CD4-positive, alpha-beta T cell treated with Interleukin-17A for 1 hour (primary cell): ENCODE data around the gene OGFR.
A peak's percentile ranks its signal among the peaks of the same experiment; 100 is the strongest.

Experiments used
- DNase-seq: peaks from one replicate; pipeline ENCODE4 v3.0.0-alpha.2; 2020

Gene OGFR

DNA sequence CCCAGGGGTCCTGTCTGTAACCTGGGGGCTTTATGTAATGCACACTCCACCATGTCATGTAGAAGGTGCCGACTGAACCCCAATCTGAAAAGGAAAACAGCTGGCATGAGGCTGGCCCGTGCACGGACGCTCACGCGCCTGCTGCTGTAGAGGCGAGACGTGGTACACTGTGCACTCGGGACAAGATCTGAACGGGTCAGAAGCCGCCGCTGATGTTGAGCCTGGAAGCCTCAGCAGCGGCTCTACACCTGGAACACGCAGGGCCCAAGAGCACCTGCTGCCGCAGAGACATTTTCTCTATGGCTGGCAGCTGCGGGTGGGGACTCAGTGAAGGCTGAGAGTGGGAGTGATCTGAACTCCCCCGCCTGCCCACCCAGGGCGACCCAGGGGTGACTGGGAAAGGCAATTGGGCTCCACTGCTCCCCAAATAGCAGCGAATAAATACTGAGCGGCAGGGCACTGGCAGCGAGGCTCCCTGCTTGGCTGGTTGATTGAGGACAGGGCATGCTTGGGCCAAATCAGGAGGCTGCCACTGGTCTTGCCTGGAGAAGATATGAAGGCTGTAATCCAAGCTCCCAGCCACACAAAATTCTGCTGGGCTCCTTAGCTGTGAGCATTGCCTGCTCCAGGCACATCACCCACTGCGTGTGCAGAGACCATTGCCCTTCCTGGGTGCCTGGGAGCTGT, 2.5 kb upstream of the OGFR start:
- DNase-seq, result no peak

DNA sequence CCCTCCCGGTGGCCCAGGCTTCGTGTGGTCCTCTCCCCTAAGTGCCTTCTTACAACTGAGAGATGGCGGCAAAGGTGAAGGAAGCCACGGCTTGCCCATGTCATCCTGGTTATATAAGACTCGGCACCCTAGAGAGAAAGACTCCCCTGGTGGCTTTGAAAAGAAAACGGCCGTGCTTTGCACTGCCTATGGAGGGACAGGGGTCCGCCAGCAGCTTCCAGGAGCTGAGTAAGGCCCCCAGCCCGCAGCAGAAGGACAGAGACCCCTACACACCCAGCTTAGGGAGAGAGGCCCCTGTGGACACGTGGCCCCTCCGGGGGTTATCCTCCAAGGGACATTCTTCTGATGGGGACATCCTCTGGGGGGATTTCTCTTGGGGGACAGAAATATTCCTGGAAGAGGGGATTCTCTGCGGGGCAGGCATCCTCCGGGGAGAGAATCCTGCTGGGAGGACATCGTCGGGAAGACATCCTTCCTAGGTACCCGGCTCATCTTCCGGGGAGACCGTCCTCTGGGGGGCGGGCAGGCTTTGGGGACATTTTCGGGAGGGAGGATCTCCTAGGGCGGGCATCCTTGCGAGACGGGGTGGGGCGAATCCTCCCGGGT, 511 bp upstream of the OGFR start:
- DNase-seq, result peak; percentile 32

DNA sequence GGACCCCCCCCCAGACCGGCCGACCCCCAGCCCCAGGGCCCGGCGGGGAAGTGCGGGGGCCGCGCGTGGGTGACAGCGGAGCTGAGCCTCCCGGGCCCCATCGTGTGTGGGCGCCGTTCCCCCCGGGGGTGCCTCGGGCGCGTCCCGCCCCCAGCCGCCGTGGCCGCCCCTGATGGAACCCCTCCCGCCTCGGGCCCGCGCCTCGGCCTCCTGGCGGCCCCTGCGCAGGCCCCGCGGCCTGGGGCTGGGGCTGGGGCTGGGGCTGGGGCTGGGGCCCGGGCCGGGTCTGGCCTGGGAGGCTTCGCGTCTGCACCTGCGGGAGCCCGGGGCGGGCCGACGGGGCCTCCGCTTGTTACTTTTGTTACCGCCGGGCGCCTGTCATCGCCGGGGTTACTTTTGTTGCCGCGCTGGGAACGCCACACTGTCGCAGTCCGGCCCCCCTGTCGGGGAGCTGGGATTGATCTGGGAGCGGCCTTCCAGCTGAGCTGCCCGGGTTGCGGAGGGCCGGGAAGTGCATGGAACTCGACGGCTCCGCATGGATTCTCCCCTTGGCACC, 598 bp downstream of the OGFR start:
- DNase-seq, result no peak

DNA sequence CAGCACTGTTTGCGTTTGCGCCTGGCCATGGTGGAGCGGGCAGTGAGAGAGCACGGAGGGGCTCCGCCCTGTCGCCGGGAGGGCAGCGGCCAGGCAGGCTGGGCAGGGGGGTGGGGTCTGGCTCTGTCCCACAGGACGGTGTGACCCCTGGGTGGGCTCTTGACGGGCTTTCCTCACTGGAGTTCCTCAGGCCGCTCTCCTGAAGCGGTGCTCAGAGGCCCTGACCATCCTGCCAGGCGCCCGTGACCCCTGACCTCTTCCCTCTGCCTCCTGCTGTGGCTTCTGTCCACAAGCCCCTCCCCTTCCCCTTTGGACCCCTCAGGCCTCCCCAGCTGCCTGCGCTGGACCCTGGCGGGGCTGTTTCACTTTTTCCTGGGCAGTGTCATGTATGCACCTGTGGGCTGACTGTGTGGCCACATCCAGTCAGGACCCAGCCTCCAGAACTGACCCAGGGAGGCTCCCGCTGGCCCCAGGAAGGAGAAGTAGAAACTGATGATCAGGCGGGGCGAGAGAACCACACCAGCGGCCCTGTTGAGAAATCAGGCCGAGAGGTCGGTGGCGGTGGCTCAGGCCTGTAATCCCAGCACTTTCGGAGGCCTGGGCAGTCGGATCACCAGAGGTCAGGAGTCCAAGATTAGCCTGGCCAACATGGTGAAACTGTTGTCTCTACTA, 1.2 kb downstream of the OGFR start:
- DNase-seq, result no peak

DNA sequence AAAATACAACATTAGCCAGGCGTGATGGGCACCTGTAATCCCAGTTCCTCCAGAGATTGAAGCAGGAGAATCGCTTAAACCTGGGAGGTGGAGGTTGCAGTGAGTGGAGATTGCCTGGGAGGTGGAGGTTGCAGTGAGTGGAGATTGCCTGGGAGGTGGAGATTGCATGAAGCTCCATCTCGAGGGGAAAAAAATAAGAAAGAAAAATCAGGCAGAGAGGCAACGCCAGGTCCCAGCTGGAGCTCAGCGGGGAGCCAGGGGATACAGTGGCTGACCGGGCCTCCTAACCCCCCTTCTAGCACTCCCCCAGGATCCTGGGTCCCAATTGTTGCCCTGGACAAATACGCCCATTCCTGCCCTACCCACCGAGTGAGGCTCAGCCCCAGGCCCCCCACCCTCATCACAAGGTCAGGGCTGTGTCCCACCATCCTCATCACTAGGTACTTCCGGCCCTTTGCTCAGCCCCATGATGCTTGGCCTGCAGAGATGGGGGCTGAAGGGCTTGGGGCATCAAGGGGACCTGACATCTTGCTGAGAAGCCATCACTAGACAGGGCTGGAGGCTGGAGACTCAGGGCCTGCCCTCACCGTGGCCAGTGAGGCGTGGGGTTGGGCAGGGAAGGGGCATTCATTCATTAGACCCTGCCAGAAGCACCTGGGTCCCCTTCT, 1.9 kb downstream of the OGFR start:
- DNase-seq, result no peak

DNA sequence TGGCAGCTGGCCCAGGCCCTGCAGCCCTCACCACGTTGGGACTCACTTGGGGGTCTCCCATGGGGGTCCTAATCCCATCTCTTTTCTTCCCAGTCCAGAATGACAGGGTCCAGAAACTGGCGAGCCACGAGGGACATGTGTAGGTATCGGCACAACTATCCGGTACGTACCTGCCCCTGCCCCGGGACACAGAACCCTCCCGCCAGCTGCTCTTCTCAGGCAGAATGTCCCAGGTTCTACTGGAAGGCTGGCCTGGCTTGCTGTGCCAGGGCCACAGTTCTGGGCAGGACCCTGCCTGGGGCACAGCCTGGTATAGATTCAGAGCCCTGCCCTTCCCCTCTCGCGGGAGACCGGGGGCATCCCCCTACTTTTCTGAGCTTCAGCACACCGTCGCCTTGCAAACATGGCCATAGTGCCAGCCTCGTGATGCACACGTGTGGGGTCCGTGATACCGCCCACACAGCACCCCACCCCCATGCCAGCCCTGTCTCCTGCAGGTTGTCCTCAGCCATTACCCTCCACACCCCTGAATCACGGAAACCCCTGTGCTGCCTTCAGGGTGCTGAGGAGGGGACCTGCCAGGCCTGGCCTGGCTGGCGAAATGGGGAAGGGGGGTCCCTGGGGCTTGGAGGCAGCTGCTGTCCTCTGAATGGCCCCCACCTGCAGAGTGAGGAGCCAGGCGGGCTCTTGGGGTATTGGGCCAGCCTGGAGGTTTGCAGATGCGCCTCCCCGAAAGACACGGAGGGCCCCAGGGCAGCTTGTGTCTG, 3.0 kb downstream of the OGFR start:
- DNase-seq, result no peak

DNA sequence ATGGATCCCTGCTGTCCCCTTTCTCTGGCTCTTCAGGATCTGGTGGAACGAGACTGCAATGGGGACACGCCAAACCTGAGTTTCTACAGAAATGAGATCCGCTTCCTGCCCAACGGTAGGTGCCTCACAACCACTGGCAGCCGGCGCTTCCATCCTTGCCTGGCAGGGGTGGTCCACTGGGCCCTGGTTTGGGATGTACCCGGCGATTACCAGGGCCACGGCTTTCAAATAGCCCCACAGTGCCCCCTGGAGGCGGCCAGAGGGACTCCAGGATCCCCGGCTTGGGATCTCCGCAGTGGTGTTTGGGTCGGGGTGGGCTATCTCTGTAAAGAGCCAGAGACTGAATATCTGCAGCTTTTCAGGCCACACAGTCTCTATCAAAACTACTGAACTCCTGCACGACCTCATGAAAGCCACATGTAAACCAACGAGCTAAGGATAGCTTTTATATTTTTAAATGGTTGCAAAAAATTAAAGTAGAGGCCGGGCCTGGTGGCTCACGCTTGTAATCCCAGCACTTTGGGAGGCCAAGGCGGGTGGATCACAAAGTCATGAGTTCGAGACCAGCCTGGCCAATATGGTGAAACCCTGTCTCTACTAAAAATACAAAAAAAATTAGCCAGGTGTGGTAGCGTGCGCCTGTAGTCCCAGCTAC, 3.7 kb downstream of the OGFR start:
- peak; percentile 78 for DNase-seq

DNA sequence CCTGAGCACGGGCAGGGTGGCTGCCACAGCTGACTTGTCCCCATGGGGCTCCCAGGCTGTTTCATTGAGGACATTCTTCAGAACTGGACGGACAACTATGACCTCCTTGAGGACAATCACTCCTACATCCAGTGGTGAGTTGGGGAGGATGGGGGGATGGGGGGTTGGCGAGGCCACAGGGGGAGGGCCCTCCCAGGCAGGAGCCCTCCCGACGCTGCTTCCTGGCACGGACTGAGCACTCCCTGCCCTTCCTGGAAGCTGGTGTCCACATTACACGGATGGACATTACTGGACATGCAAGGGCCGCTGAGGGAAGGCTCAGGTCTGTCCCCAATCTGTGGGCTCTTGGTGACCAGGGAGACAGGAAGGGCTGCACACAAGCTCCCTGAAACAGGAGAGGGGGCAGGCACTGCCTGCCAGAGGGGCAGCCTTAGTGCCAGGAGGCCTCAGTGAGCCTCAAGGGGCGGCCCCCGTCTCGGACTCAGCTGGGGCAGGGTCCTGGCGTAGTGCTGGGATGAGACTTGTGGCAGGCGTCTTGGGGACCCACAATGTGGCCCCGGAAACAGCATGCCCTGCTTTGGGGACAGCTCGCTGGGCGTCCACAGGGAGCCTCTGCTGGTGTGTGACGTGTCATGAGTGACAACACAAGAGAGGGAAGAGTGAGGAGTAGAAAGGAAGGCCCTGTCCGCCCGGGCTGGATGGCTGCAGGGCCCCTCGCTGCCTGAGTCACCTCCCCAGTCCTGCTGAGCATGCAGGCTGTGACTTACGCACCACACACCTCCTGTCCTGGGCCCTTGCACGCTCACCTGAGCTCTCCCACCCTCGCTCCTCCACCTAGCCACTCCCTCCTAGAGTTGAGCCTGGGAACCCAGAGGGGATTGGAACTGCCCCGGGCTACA, 5.1 kb downstream of the OGFR start:
- no peak for DNase-seq

DNA sequence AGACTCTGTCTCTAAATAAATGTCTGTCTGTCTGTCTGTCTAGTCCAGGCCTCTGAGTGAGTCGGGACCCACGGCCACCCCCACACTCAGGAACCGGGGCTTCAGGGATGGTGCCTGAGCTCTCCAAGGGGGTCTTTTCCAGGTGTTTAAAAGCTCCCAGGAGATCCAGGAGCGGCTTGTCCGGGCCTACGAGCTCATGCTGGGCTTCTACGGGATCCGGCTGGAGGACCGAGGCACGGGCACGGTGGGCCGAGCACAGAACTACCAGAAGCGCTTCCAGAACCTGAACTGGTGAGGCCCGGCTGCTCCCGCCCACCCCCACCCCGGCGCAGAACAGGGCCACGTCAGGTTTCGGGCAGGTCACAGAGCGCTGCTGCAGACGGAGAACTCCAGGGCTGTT, 6.7 kb downstream of the OGFR start:
- no peak for DNase-seq

DNA sequence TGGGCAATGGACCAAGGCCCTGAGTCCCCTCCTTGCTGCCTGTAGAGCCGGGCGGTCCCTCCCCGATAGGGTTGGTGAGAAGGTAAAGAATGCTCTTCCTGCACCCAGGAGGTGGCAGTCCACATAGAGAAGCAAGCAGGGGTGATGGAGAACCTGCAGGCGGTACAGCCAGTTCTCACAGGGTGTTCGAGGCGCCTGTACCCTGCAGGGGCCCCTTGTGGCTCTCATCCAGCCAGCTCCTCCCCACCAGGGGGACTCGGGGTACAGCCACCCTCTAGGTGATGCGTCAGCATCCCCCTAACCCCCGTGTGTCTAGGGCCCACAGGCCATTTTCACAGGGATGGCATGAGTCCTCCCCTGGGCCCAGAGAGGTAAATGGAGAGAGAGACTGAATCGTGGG, 7.1 kb downstream of the OGFR start:
- DNase-seq, result no peak

DNA sequence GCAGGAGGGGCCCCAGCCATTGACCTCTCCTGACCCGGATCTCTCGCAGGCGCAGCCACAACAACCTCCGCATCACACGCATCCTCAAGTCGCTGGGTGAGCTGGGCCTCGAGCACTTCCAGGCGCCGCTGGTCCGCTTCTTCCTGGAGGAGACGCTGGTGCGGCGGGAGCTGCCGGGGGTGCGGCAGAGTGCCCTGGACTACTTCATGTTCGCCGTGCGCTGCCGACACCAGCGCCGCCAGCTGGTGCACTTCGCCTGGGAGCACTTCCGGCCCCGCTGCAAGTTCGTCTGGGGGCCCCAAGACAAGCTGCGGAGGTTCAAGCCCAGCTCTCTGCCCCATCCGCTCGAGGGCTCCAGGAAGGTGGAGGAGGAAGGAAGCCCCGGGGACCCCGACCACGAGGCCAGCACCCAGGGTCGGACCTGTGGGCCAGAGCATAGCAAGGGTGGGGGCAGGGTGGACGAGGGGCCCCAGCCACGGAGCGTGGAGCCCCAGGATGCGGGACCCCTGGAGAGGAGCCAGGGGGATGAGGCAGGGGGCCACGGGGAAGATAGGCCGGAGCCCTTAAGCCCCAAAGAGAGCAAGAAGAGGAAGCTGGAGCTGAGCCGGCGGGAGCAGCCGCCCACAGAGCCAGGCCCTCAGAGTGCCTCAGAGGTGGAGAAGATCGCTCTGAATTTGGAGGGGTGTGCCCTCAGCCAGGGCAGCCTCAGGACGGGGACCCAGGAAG, 7.7 kb downstream of the OGFR start:
- DNase-seq, result no peak

DNA sequence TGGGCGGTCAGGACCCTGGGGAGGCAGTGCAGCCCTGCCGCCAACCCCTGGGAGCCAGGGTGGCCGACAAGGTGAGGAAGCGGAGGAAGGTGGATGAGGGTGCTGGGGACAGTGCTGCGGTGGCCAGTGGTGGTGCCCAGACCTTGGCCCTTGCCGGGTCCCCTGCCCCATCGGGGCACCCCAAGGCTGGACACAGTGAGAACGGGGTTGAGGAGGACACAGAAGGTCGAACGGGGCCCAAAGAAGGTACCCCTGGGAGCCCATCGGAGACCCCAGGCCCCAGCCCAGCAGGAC, 8.2 kb downstream of the OGFR start:
- no peak for DNase-seq

DNA sequence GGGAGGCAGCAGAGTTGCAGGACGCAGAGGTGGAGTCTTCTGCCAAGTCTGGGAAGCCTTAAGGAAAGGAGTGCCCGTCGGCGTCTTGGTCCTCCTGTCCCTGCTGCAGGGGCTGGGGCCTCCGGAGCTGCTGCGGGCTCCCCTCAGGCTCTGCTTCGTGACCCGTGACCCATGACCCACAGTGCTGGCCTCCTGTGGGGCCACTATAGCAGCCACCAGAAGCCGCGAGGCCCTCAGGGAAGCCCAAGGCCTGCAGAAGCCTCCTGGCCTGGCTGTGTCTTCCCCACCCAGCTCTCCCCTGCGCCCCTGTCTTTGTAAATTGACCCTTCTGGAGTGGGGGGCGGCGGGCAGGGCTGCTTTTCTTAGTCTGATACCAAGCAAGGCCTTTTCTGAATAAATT, 9.0 kb downstream of the OGFR start:
- DNase-seq, result no peak

DNA sequence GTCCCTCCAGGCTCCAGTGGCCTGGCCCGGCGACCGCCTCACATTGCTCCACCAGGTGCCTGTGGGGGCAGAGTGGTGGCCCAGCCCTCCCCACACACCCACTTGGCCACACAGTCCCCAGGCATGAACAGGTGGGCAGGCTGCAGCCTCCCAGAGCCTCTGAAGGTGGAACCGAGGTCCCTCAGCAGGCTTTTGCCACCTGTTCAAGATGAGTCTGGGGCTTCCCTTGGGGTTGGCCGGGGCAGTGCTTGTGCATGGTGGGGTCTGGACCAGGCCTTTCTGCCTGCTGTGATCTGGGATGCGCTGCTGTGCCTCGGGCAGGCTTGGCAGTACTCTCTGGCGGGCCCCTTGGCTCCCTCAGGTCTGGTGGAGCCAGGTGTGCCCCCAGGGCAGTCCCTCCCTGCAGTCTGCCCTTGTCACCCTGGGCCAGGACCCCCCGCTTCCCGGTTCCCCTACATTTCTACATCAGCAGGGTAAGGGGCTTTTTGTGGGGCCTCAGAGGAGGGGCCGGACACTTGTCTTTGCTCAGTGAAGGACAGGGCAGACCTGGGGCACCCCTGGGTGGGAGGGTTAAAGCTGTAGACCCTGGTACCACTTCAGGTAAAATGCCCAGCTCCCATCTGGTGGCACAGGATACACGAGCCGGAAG, 9.5 kb downstream of the OGFR start:
- DNase-seq, result no peak

DNA sequence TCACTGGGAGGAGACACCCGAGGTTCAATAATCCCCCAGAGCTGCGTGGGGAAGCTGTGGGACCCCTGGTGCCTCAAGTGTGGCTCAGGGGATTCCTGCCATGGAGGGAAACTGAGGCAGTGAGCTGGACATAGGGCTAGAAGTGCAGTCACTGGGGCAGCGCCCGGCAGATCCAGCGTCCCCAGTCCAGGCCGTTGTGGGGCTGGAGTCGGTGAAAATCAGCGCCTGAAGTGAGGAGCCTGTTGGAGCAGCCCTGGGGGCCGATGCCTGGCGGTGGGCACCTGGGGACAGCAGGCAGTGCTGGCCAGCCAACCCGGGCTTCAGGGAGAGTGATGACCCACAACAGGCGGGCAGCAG, 10.1 kb downstream of the OGFR start:
- DNase-seq, result no peak

DNA sequence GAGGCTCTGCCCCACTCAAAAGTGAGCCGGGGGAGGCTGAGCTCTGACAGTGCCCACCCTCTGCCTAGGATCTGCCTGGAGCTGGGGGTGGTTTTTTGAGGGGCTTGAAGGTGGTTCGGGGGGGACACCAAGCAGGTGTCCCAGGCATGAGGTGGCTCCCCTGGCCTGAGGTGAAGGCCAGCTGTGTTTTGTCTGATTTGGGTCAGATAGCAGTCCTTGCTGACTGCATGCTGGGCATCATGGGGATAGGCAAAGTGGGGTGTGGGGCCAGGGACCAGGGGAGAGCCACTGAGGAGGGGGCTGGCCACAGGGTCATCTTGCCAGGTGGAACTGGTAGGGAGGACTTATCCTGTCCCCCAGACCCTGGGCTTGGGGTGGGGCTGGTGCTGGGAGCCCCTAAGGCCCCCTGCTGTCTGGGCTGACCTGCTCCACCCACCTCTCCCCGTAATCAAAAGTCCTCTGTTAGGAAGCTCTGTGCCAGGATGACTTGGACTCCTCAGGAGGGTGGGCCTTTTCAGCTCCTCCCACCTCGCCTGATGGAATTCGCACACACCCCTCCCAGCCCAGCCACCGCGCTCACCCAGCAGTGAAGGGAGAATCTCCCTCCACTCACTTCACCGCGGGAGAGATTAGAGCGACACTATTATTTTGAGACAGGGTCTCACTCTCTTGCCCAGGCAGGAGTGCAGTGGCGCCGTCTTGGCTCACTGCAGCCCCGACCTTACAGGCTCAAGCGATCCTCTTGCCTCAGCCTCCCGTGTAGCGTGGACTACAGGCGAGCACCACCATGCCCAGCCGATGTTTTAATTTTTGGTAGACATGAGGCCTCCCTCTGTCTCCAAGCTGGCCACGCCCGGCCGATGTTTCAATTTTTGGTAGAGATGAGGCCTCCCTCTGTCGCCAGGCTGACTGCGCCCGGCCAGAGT, 10.7 kb downstream of the OGFR start:
- DNase-seq, result no peak

DNA sequence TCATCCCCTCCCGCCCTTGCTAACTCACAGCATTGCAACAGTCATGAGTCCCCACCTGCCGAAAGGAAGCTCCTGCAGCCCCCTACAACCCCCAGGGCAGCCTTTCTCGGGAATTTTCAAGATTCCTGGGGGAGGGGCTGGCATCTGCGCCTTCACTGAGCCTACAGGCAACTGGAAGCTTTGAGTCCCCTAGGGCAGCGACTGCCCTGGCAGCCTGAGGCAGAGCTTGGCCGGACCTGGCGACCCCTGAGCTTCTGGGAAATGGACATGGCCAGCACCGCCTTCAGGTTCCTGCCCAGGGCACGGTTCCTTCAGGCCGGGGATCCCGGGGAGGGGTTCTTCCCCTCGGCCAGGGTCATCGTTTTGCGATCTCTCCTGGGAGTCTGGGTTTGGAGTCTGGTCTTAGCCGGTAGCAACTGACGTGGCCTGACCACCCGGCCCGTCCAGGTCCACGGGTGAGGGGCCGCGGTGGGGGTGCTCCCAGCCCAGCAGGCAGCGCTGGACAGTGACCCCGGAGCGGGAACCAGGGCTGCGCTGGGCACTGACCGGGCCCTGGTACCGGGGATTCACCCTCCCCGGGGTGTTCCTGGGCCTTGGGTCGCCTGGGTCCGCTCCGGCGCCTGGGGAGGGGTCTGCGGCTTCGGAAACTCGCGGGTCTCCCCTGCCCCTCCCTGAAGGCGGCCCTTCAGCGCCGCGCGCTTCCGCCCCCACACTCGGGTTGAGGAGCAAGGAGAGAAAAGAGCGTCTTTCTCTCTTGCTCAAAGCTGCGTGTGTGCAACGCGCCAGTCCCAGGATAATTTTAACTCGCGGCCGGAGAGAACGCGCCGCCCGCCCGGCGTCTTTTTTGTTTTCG, 11.6 kb downstream of the OGFR start:
- no peak for DNase-seq
